CD4-positive, CD25-positive, alpha-beta regulatory T cell (primary cell): Measurements from ENCODE around the gene PRR20G. TPM values are rescaled to one million over a fixed set of nuclear protein-coding genes. Genes with fewer than 3 reads are reported as not detected.

Experiments
- ATAC-seq, 2 donors: fragments of 150-1000 bp; cut with Tn5 transposase; one replicate each; pipeline ENCODE4 v1.10.0; 2021; ENCODE audit warnings: low read depth in 2 of 2, moderate number of reproducible peaks in 2 of 2, moderate library complexity in 1 of 2
- DNase-seq, 3 donors: peaks; one replicate each; pipeline versions ENCODE4 v3.0.0 to v3.0.0-alpha.2; 2012 to 2022; ENCODE audit warnings: mixed read lengths in 1 of 3
- H3K27ac ChIP-seq: one replicate; pipeline ENCODE4 v1.7.0; 2013; ENCODE audit warnings: mild to moderate bottlenecking, low read length; ENCODE audit not compliant: insufficient read depth, poor library complexity, severe bottlenecking
- H3K27me3 ChIP-seq: one replicate; pipeline ENCODE4 v1.7.0; 2013; ENCODE audit warnings: low read length; ENCODE audit not compliant: control insufficient read depth, insufficient read depth
- H3K36me3 ChIP-seq: one replicate; pipeline ENCODE4 v1.7.0; 2013; ENCODE audit warnings: mild to moderate bottlenecking, low read length, moderate library complexity; ENCODE audit not compliant: control insufficient read depth, insufficient read depth
- H3K4me1 ChIP-seq: 2 replicates; pipeline ENCODE4 v1.7.0; 2013; ENCODE audit warnings: mild to moderate bottlenecking, low read length; ENCODE audit not compliant: insufficient read depth, control insufficient read depth, poor library complexity, severe bottlenecking
- H3K4me3 ChIP-seq: one replicate; pipeline ENCODE4 v1.7.0; 2013; ENCODE audit warnings: low read depth, mild to moderate bottlenecking, low read length, moderate library complexity
- H3K9me3 ChIP-seq, 2 experiments: 1 replicate in 1 of 2; 2 replicates in 1 of 2; pipeline ENCODE4 v1.7.0; 2013; ENCODE audit warnings: low read length in 2 of 2, mild to moderate bottlenecking in 1 of 2, moderate library complexity in 1 of 2; ENCODE audit not compliant: control insufficient read depth in 2 of 2
- H3K27ac Mint-ChIP-seq, 3 donors: one replicate each; pipeline ENCODE4 v1.8.0; 2020 to 2022; ENCODE audit warnings: mild to moderate bottlenecking in 3 of 3, mixed read lengths in 3 of 3, moderate library complexity in 2 of 3
- H3K27me3 Mint-ChIP-seq: one replicate; pipeline ENCODE4 v1.8.0; 2022; ENCODE audit warnings: mild to moderate bottlenecking, mixed read lengths
- H3K36me3 Mint-ChIP-seq: one replicate; pipeline ENCODE4 v1.8.0; 2020; ENCODE audit warnings: mixed read lengths
- H3K4me1 Mint-ChIP-seq, 4 donors: one replicate each; pipeline ENCODE4 v1.8.0; 2020 to 2022; ENCODE audit warnings: mixed read lengths in 4 of 4, mild to moderate bottlenecking in 1 of 4
- H3K4me3 Mint-ChIP-seq, 4 donors: one replicate each; pipeline ENCODE4 v1.8.0; 2020 to 2022; ENCODE audit warnings: mild to moderate bottlenecking in 4 of 4, mixed read lengths in 4 of 4, moderate library complexity in 3 of 4
- H3K9me3 Mint-ChIP-seq, 7 donors: one replicate each; pipeline ENCODE4 v1.8.0; 2020 to 2022; ENCODE audit warnings: mixed read lengths in 7 of 7, mild to moderate bottlenecking in 3 of 7, moderate library complexity in 2 of 7
- polyA plus RNA-seq, 4 donors: library from polyadenylated mRNA; unstranded; fragments of 300-500 nt; fragmentation: Illumina TruSeq; gene quantifications; one replicate each; pipeline ENCODE4 v1.2.3, GENCODE V29; 2021
- total RNA-seq: library from RNA; stranded (reverse); gene quantifications from one replicate; pipeline ENCODE4 v1.2.3, GENCODE V29; 2022

The PRR20G gene
- total and polyA plus RNA-seq, 5 donors from 2014 or later, result not detected

GRCh38 chr3:127266186-127266585, 21.7 kb downstream of the PRR20G start:
- Histone ChIP-seq H3K4me3 (no peak overlapping the region), H3K27ac (no peak overlapping the region), H3K36me3 (no peaks in the 10 kb centered on the region), H3K9me3 (peaks cover 0 to 9% of the 10 kb centered on the region in 2 experiments), H3K4me1 (no peaks in the 10 kb centered on the region), H3K27me3 (no peaks in the 10 kb centered on the region)
- ATAC-seq (no peak), DNase-seq (no peak)
- H3K27ac Mint-ChIP-seq, result no peak overlapping the region
- no peaks in the 10 kb centered on the region for H3K4me1 Mint-ChIP-seq
- H3K36me3 Mint-ChIP-seq, result no peaks in the 10 kb centered on the region
- peaks cover 0 to 17% (median 2%) of the 10 kb centered on the region in 7 donors for H3K9me3 Mint-ChIP-seq
- no peak overlapping the region for H3K4me3 Mint-ChIP-seq
- H3K27me3 Mint-ChIP-seq, result no peaks in the 10 kb centered on the region

GRCh38 chr3:127265581-127265981, 22.3 kb downstream of the PRR20G start:
- Mint-ChIP-seq H3K27ac (no peak overlapping the region), H3K27me3 (no peaks in the 10 kb centered on the region), H3K4me1 (no peaks in the 10 kb centered on the region), H3K4me3 (no peak overlapping the region), H3K9me3 (peaks cover 0 to 17% (median 2%) of the 10 kb centered on the region in 7 donors), H3K36me3 (no peaks in the 10 kb centered on the region)
- DNase-seq, result no peak
- no peaks in the 10 kb centered on the region for H3K4me1 ChIP-seq
- no peak for ATAC-seq
- H3K9me3 ChIP-seq, result peaks cover 0 to 9% of the 10 kb centered on the region in 2 experiments
- no peaks in the 10 kb centered on the region for H3K27me3 ChIP-seq
- no peaks in the 10 kb centered on the region for H3K36me3 ChIP-seq
- no peak overlapping the region for H3K4me3 ChIP-seq
- no peak overlapping the region for H3K27ac ChIP-seq

DNA sequence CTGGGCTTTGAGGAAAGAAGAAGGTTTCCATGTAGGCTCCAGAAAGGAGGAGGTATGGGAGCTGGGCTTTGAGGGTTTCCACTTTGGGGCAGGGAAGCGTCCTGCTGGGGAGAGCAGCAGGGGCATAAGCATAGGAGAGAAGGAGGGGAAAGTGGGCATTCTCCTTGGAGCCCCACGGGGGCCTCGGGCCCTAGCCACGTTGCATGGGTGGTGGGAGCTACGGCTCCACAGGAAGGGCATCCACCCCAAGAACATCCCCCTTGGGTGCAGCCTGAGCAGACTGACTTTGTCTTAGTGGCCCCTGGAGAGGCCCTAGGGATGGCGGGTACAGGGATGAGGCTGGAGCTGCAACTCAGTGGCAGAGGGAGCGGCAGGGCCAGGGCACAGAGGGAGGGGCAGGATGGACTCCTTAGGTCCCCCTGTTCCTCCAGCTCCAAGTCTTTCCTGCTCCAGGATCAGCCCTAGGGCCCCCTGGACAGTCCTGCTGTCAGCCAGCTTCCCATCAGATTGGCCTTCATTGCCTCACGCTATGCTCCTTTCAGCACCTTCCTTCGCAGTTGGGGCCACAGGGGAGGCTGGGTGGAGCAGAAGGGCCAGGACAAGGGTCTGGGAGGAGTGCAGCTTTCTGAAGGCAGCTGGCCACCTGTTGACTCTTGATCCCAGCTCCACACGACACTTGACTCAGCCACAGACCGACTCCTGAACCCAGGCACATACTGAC, 22.9 kb downstream of the PRR20G start:
- H3K4me3 ChIP-seq, result no peak overlapping the region
- no peaks in the 10 kb centered on the region for H3K27me3 ChIP-seq
- H3K9me3 ChIP-seq, result peaks cover 0 to 9% of the 10 kb centered on the region in 2 experiments
- Mint-ChIP-seq H3K27me3 (no peaks in the 10 kb centered on the region), H3K4me3 (no peak overlapping the region), H3K9me3 (peaks cover 0 to 16% (median 2%) of the 10 kb centered on the region in 7 donors), H3K36me3 (no peaks in the 10 kb centered on the region), H3K4me1 (no peaks in the 10 kb centered on the region), H3K27ac (no peak overlapping the region)
- H3K36me3 ChIP-seq, result no peaks in the 10 kb centered on the region
- no peaks in the 10 kb centered on the region for H3K4me1 ChIP-seq
- ATAC-seq (no peak), DNase-seq (no peak)
- H3K27ac ChIP-seq, result no peak overlapping the region

DNA sequence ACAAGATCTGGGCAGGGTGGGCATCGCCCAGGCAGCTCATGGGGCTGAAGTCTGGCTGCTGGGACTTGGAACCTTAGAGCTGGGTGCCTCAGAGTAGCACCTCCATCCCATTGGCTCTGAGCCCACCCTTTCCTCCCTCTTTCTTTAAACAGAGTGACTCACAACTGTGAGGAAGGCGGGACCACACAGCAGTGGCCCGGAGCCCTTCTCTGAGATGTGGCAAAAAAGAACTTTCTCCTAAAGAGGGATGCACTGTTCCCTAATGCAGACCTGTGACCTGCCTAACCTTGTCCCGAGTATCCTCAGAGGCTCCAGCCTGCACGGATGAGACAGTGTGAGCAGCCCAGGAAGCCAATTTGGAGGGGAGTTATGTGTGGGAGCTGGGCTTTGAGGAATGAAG, 23.6 kb downstream of the PRR20G start:
- no peaks in the 10 kb centered on the region for H3K36me3 Mint-ChIP-seq
- no peaks in the 10 kb centered on the region for H3K36me3 ChIP-seq

GRCh38 chr3:127263586-127264231, 24.1 kb downstream of the PRR20G start:
- Mint-ChIP-seq H3K9me3 (peaks cover 0 to 12% (median 2%) of the 10 kb centered on the region in 7 donors), H3K27me3 (no peaks in the 10 kb centered on the region), H3K4me1 (no peaks in the 10 kb centered on the region), H3K4me3 (no peak overlapping the region), H3K27ac (no peak overlapping the region), H3K36me3 (no peaks in the 10 kb centered on the region)
- ATAC-seq (no peak), DNase-seq (no peak)
- H3K4me3 ChIP-seq, result no peak overlapping the region
- no peaks in the 10 kb centered on the region for H3K4me1 ChIP-seq
- peaks cover 0 to 4% of the 10 kb centered on the region in 2 experiments for H3K9me3 ChIP-seq
- no peak overlapping the region for H3K27ac ChIP-seq
- H3K27me3 ChIP-seq, result no peaks in the 10 kb centered on the region
- no peaks in the 10 kb centered on the region for H3K36me3 ChIP-seq

More for the DNA sequence above, 23.6 kb downstream of the PRR20G start:
- H3K27me3 ChIP-seq, result no peaks in the 10 kb centered on the region
- Mint-ChIP-seq H3K4me1 (no peaks in the 10 kb centered on the region), H3K27me3 (no peaks in the 10 kb centered on the region), H3K27ac (no peak overlapping the region), H3K4me3 (no peak overlapping the region), H3K9me3 (peaks cover 0 to 12% (median 2%) of the 10 kb centered on the region in 7 donors)
- ATAC-seq, result no peak
- no peak overlapping the region for H3K27ac ChIP-seq
- no peak for DNase-seq
- peaks cover 0 to 8% of the 10 kb centered on the region in 2 experiments for H3K9me3 ChIP-seq
- H3K4me1 ChIP-seq, result no peaks in the 10 kb centered on the region
- no peak overlapping the region for H3K4me3 ChIP-seq

GRCh38 chr3:127263037-127263436, 24.8 kb downstream of the PRR20G start:
- Histone ChIP-seq H3K36me3 (no peaks in the 10 kb centered on the region), H3K27ac (no peak overlapping the region), H3K27me3 (no peaks in the 10 kb centered on the region), H3K4me1 (no peaks in the 10 kb centered on the region), H3K9me3 (no peaks in the 10 kb centered on the region), H3K4me3 (no peak overlapping the region)
- H3K27me3 Mint-ChIP-seq, result no peaks in the 10 kb centered on the region
- ATAC-seq (no peak), DNase-seq (no peak)
- H3K27ac Mint-ChIP-seq, result no peak overlapping the region
- no peaks in the 10 kb centered on the region for H3K4me1 Mint-ChIP-seq
- H3K4me3 Mint-ChIP-seq, result no peak overlapping the region
- no peaks in the 10 kb centered on the region for H3K36me3 Mint-ChIP-seq
- H3K9me3 Mint-ChIP-seq, result peaks cover 0 to 12% (median 0%) of the 10 kb centered on the region in 7 donors

DNA sequence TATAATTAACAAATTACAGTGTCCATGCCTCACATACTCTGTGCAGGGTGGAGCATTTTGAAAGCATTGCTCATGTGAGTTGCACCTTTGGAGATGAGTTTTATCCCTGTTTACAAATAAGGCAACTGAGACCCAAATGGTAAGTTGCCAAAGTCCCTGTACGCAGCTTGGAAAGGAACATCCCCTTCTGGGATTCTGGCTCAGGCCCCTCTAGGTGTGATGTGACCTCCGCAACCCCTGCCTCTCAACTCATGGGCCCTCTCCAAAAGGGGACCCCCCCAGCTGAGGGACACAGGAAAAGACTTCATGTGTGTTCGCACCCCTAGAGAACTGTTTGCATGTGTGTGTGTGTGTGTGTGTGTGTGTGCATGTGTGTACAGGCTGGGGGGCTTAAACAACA, 25.3 kb downstream of the PRR20G start:
- Histone ChIP-seq H3K9me3 (no peaks in the 10 kb centered on the region), H3K36me3 (no peaks in the 10 kb centered on the region), H3K27me3 (no peaks in the 10 kb centered on the region), H3K4me1 (no peaks in the 10 kb centered on the region), H3K4me3 (no peak overlapping the region), H3K27ac (no peak overlapping the region)
- Mint-ChIP-seq H3K4me3 (no peak overlapping the region), H3K27me3 (no peaks in the 10 kb centered on the region), H3K9me3 (peaks cover 0 to 12% (median 0%) of the 10 kb centered on the region in 7 donors), H3K36me3 (no peaks in the 10 kb centered on the region), H3K27ac (no peak overlapping the region), H3K4me1 (no peaks in the 10 kb centered on the region)
- no peak for ATAC-seq
- no peak for DNase-seq

DNA sequence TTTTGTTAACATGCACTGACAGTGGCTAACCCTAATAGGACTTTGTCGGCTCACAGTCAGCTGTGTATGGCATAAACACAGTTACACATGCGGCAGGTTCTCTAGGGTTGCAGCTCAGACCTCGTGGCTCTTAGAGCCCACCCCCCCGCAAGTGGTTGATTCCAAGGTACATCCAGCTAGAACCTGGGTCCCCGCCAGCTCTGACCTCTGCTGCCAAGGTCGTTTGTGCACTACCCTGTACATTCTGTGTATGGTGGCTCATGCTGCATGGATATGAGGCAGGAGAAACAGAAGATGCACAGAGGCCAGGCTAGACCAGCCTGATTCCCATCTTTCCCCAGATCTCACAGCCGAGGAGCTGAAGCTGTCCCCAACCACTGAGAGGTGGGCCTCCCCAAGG, 25.9 kb downstream of the PRR20G start:
- Histone ChIP-seq H3K4me1 (no peaks in the 10 kb centered on the region), H3K9me3 (no peaks in the 10 kb centered on the region), H3K4me3 (no peak overlapping the region), H3K27me3 (no peaks in the 10 kb centered on the region), H3K36me3 (no peaks in the 10 kb centered on the region), H3K27ac (no peak overlapping the region)
- no peak overlapping the region for H3K4me3 Mint-ChIP-seq
- no peaks in the 10 kb centered on the region for H3K4me1 Mint-ChIP-seq
- DNase-seq, result no peak
- no peak for ATAC-seq
- no peaks in the 10 kb centered on the region for H3K36me3 Mint-ChIP-seq
- no peaks in the 10 kb centered on the region for H3K27me3 Mint-ChIP-seq
- no peak overlapping the region for H3K27ac Mint-ChIP-seq
- H3K9me3 Mint-ChIP-seq, result peaks cover 0 to 10% (median 0%) of the 10 kb centered on the region in 7 donors
